SH-SY5Y (cell line): ENCODE measurements around the gene GALNT2.

ENCODE experiments used
- GATA2 ChIP-seq: IDR thresholded peaks from 2 replicates; pipeline ENCODE4 v1.6.1; 2011; ENCODE audit warnings: mild to moderate bottlenecking, low read depth, low read length
- GATA3 ChIP-seq: IDR thresholded peaks from 2 replicates; pipeline ENCODE4 v1.6.1; 2011; ENCODE audit warnings: low read depth, mild to moderate bottlenecking, low read length, moderate library complexity

GALNT2 gene

GRCh38 chr1:230287674-230288315 is 220.8 kb downstream of the GALNT2 start:
- TF ChIP-seq GATA2 (no peak), GATA3 (no peak)

DNA sequence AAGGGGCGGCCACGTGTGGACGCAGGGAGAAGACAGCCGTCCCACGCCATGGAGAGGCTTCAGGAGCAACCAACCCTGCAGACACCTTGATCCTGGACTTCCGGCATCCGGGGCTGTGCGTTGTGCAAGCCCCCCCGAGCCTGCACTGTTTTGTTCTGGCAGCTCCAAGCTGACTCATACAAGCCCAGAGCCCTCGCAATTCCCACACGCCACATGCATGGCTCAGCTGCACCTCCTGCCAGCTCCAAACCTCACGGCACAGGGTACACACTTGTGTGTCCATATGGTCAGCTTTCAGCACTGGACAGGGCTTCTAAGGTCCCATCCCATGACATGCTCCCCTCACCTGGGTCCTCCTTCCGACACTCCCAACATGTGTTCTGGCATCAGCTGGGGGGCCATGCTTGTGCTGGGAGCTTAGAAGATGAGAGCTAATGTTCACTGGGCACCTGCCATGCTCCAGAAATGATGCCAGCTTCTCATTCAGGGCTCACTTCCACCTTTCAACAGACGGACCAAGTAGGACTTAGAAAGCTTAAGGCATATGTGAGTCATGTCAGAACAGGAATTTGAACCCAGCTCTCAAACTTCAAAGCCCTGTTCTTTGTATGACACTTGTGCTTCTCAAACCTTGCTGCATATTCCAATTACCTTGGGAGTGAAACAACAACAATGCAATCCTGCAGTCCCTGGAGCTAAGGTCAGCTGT is 221.8 kb downstream of the GALNT2 start:
- TF ChIP-seq GATA3 (no peak), GATA2 (no peak)

DNA sequence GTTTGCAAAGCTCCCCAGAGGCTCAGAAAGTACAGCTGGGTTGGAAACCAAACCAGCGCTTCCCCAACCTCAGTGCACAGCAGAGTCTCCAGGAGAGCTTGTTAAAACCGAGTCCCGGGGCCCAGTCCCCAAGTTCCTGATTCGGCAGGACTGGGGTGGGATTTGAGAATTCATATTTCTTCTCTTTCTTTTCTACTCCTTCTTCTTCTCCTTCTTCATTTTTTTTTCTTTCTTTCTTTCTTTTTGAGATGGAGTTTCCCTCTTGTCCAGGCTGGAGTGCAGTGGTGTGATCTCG is 222.3 kb downstream of the GALNT2 start:
- TF ChIP-seq GATA2 (no peak), GATA3 (no peak)

DNA sequence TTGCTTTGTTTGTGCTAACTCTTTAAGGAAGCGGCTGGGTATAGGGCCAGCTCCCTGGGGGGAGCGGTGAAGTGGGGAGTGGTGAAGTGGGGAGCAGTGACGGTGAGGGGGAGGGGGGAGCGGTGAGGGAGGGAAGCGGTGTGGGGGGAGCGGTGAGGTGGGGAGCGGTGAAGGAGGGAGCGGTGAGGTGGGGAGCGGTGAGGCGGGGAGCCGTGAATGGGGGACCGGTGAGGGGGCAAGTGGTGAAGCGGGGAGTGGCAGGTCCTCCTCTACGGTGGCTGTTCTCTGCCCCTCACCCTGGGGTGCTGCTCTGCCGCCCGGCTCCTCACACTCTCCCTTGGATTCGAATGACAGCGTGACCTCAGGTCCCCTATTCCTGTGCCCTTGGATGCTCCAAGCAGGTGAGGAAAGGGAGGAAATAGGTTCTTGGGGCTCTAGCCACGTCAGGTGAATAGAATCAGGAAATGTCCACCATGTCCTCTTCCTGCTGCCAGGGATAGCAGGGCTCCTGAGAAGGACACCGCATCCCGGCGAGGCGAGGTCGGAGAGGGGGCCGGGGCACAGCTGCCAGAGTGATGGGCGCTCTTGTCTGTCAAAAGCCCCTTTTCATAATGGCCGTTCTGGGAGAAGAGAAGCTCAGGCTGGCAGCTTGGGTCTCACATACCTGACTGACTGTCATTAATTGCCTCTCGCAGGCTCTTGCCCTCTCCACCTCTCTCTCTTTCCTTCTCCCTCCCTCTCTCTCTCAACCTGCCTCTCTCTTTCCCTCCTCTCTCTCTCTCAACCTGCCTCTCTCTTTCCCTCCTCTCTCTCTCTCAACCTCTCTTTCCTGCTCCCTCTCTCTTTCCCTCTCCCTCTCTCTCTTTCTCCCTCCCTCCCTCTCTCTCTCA is 224.9 kb downstream of the GALNT2 start:
- TF ChIP-seq GATA2 (no peak), GATA3 (no peak)

- TF ChIP-seq GATA2 = no peak
- TF ChIP-seq GATA3 = no peak
Measured at GRCh38 chr1:230292689-230293389, 225.8 kb downstream of the GALNT2 start.

- TF ChIP-seq GATA3 (no peak), GATA2 (no peak)
Measured at GRCh38 chr1:230293390-230293700, 226.3 kb downstream of the GALNT2 start.

GRCh38 chr1:230295367-230295766 is 228.3 kb downstream of the GALNT2 start:
- TF ChIP-seq GATA3 (no peak), GATA2 (no peak)

- TF ChIP-seq GATA2 (no peak), GATA3 (no peak)
Measured at GRCh38 chr1:230299191-230300006, 232.4 kb downstream of the GALNT2 start.

DNA sequence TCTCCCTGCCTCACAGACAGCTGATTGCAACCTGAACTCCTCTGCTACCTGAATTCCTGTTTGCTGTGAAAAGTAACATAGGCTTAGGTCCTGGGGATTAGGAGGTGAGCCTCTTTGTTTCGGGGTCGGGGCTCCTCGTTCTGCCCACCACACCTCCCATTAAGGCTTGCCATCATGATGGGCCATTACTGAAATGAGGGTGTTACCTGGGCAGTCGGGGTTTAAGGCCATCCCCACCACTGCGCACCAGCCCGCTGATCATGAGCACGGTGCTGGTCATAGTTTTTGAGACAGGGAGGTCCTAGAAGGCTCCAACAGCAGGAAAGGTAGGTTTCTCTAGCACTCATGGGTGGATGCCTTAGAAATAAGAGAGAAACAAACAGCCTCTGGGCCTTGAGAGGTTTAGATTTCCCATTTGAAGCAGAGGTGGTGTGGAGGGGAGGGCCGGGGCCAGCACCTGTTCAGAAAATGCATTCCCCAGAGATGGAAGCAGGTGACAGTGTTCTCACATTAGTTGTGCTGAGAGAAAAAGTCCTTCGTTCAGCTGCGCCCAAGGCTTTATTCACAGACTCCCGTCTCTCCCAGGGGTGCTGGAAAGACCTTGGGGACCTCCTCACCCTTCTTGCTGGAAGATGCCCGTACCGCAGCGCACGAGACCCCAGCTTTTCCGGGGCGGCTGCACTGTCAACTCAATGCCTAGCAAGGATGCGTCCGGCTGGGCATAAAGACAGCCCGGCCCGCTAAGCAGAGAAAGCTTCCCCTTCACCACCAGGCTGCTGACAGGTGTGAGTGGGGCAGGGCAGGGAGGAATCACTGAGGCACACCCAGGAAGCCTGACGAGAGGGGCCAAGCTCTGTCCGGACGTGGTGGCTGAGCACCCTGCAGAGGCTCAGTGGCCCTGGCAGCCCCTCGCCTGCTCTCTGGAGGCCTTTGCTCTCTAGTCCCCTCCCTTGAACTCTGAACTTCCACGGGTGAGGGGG is 233.6 kb downstream of the GALNT2 start:
- no peak for TF ChIP-seq GATA2
- TF ChIP-seq GATA3 = no peak

DNA sequence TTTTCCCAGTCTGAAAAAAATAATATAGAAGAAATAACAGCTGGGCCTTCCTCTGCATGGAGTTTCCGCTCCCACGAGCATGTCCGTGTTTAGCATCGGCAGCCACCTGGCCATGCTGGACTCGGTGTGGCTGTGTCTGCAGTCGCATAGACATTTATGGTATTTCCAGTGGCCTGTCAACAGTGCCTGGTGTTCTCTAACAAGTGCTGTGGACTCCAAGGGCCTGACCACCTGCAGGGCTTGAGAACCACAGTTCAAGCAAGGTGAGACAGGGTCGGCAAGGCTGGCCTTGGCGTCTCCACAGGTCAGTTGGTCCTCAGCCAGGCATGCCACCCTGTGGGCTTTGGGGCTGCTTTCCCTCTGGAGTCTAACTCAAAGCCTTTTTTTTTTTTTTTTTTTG is 234.3 kb downstream of the GALNT2 start:
- TF ChIP-seq GATA2 (no peak), GATA3 (no peak)

GRCh38 chr1:230301822-230302221 is 234.8 kb downstream of the GALNT2 start:
- TF ChIP-seq GATA3 = no peak
- TF ChIP-seq GATA2 = no peak

GRCh38 chr1:230303069-230303468 is 236.0 kb downstream of the GALNT2 start:
- TF ChIP-seq GATA2 = no peak
- no peak for TF ChIP-seq GATA3
